Adipocyte (in vitro differentiated cells): ENCODE data around the gene CRMP1.
"Not testable (repeated sequence)": the region's sequence is repeated elsewhere in the genome, so short reads cannot be mapped to it uniquely, and the experiment has no call there.

Experiments
- DNase-seq: peaks from one replicate; pipeline ENCODE4 v3.0.0-alpha.2; 2015; ENCODE audit warnings: low read depth
- H3K27me3 ChIP-seq: replicated peaks from 2 replicates; pipeline ENCODE4 v1.7.0; 2013; ENCODE audit warnings: mild to moderate bottlenecking, low read length, moderate library complexity; ENCODE audit not compliant: control insufficient read depth, insufficient read depth
- H3K36me3 ChIP-seq: 2 replicates; pipeline ENCODE4 v1.7.0; 2013; ENCODE audit warnings: low read length, mild to moderate bottlenecking, moderate library complexity; ENCODE audit not compliant: control insufficient read depth, insufficient read depth, severe bottlenecking
- H3K4me1 ChIP-seq: 2 replicates; pipeline ENCODE4 v1.7.0; 2013; ENCODE audit warnings: mild to moderate bottlenecking, low read length, moderate library complexity; ENCODE audit not compliant: control insufficient read depth, insufficient read depth
- H3K4me3 ChIP-seq: 2 replicates; pipeline ENCODE4 v1.7.0; 2013; ENCODE audit warnings: mild to moderate bottlenecking, low read length, moderate library complexity
- H3K9ac ChIP-seq: 2 replicates; pipeline ENCODE4 v1.7.0; 2013; ENCODE audit warnings: mild to moderate bottlenecking, low read length, moderate library complexity
- H3K9me3 ChIP-seq: 2 replicates; pipeline ENCODE4 v1.7.0; 2013; ENCODE audit warnings: mild to moderate bottlenecking, low read length, moderate library complexity; ENCODE audit not compliant: control insufficient read depth

Gene CRMP1

DNA sequence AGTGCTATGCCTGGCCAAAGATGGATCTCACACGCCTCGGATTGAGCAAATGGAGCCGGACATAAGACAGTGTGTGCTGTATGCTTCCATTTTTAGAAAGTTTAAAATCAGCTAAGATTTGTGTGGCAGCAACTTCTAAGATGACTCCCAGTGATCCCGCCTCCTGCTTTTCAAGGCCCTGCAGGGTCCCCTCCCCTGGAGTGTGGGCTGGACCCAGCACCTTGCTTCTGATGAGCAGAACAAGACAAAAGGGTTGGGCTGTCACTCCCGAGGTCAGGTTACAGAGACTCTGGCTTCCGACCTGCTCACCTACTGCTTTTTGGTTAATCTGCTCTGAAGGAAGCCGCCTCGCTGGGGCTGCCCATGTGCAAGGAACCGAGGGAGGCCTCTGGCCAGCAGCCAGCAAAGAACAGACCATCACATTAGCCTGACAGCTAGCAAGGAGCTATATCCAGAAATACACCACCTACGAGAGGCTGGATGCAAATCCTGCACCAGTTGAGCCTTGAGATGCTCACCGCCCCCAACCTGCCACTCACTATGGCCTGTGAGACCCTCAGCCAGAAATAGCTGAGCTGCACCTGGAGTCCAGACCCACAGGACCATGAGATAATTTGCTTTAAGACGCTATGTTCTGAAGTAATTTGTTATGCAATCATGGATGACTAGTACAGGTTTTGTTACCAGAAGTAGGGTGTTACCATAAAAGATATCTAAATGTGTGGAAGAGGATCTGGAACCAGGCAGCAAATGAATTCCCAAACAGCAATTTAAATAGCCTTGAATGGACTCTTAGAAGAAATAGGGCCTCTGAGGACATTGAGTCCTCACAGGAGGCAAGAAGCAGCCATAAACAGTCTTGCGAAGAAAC is 47.6 kb downstream of the CRMP1 start:
- peaks cover 14% of the 10 kb centered on the region for H3K9me3 ChIP-seq
- no peak overlapping the region for H3K9ac ChIP-seq
- H3K4me3 ChIP-seq: no peak overlapping the region
- DNase-seq: no peak
- peaks cover 44% of the 10 kb centered on the region for H3K27me3 ChIP-seq
- peaks cover 3% of the 10 kb centered on the region for H3K4me1 ChIP-seq
- no peaks in the 10 kb centered on the region for H3K36me3 ChIP-seq

DNA sequence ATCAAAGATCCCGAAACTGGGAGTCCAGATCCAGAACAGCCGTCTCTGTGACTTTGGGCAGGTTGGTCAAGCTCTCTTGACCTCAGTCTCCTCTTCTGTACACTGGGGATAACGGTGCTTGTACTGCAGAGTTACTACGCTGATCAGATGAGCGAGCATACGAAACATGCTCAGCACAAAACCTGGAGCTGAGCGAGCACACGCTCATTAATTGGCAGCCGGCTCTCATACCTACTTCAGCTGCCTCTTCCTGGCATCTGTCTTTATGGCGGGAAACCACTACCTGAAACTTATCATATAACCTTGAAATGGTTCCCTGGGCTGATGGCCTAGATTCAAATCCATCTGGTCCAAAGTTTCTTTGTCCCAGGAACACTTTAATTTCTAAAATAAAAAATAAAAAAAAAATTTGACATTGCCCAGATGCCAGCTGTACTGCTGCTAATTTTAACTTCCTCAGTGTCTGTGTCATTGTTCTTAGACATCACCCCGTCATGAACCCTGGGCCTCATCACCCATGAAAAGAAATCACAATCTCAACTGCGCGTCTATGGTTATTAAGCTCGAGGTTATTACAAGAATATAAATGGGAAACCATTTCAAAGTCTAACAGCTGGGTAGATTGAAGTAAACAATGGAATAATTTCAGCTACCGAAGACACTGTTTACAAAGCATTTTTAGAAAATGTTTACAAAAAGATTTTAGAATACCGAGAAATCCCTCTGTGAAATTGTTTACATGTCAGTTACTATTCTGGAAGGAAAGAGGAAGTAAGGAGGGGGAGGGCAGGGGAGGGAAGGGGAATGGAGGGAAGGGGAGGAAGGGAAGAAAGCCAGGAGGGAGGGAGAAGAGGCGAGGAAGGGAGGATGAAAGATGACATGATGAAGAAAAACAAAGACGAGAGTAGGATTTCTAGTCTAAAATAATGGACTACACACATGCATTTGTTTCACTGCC is 49.0 kb downstream of the CRMP1 start:
- H3K9me3 ChIP-seq: peaks cover 14% of the 10 kb centered on the region
- DNase-seq: no peak
- H3K9ac ChIP-seq: no peak overlapping the region
- H3K4me1 ChIP-seq: peaks cover 9% of the 10 kb centered on the region
- H3K36me3 ChIP-seq: no peaks in the 10 kb centered on the region
- H3K4me3 ChIP-seq: no peak overlapping the region
- peaks cover 31% of the 10 kb centered on the region for H3K27me3 ChIP-seq

DNA sequence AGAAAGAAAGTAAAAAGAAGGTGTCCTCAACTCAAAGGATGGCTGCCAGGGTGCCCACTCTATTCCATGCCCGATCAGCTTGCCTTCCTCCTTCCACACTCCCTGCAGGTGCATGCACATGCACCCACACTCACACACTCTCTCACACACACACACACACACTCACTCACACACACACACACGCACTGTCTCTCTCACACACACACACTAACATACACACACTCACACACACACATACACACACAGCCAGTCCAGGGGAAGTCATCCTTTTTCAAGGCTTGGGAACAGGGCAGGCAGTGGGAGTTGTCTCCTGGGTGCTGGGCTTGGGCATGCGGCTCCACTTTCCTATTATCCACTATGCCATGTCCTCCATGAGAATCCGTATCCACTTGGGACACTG is 50.4 kb downstream of the CRMP1 start:
- Histone ChIP-seq H3K4me3 (no peak overlapping the region), H3K36me3 (no peaks in the 10 kb centered on the region), H3K9ac (no peak overlapping the region), H3K4me1 (peaks cover 9% of the 10 kb centered on the region), H3K9me3 (peaks cover 14% of the 10 kb centered on the region), H3K27me3 (peaks cover 25% of the 10 kb centered on the region)
- no peak for DNase-seq

DNA sequence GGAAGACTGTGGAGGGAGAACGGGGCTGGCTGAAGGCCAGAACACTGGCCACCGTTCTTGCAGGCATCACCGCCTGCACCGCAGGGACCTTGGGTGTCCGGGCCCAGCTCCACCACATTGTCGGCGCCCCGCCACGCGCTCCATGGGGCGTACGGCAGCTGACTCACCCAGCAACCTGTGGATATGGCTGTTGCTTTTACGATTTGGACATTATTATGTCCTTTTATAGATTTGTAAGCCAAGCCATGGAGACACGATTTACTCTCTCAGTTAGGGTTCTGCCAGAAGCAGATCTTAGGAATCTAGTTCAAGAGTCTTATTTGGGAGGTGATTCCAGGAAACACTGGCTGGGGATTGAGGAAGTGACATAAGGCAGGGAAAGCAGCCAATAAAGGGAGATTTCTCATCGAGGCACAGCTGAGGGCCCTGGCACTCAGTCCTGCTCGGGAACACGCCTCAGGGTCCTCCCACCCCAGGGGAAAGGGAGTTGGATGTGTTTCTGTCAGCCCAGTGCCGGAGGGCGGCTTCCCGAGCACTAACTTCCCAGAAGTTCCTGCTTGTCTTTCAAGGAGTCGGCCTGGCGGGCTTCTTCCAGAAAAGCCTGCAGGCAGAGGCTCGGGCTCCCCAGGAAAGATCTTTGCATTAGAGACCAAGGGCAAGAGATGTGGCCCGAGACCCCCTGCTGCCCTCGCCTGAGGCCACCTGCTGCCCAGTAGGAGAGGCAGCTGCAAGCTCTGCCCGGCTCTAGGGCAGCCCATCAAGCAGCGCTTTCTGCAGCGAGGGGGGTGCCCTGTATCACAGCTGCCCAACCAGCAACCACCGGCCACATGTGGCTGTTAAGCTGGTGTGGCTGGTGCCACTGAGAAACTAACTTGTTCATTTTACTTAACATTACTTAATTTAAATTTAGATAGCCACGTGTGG is 52.9 kb downstream of the CRMP1 start:
- DNase-seq: no peak
- Histone ChIP-seq H3K27me3 (peaks cover 11% of the 10 kb centered on the region), H3K36me3 (no peaks in the 10 kb centered on the region)

DNA sequence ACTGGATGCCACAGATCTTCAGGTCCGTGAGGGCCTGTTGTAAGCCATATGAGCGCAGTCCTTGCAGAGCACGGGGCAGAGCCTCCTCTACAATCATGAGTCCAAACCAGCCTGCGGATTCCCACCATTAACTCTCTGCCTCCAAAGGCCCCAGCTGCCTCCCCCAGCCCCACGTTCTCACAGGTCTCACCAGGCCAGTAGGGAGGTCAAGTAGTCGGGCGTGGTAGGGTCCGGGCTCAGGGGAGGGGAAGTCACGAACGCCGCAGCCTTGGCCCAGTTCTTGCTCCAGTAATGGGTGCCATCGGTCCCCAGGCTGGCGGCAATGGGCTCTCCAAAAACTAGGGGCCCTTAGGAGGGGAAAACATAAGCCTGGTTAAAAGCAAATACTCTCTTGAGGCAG is 53.6 kb downstream of the CRMP1 start:
- no peaks in the 10 kb centered on the region for H3K9me3 ChIP-seq
- peak overlapping the region; percentile 69 for H3K4me3 ChIP-seq
- H3K9ac ChIP-seq: no peak overlapping the region
- H3K4me1 ChIP-seq: peaks cover 9% of the 10 kb centered on the region
- no peaks in the 10 kb centered on the region for H3K36me3 ChIP-seq
- no peak for DNase-seq
- H3K27me3 ChIP-seq: peaks cover 5% of the 10 kb centered on the region

More for the DNA sequence above, 52.9 kb downstream of the CRMP1 start:
- Histone ChIP-seq H3K4me1 (peaks cover 9% of the 10 kb centered on the region), H3K9ac (peak overlapping the region; percentile 46), H3K4me3 (peak overlapping the region; percentile 69), H3K9me3 (peaks cover 3% of the 10 kb centered on the region)

DNA sequence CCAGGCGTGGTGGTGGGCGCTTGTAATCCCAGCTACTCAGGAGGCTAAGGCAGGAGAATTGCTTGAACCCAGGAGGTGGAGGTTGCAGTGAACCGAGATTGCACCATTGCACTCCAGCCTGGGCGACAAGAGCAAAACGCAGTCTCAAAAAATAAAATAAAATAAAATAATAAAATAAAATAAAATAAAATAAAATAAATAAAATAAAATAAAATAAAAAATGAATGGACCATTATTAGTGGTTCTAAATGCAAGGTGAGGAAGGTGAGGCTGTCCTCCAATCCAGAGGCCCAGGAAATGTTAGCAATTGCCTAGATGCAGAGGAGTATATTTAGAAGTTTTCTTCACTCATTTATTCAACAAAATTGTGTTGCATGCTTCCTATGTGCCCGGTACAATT is 55.4 kb downstream of the CRMP1 start:
- H3K4me1 ChIP-seq, H3K36me3 ChIP-seq, H3K9me3 ChIP-seq, H3K9ac ChIP-seq, H3K27me3 ChIP-seq, H3K4me3 ChIP-seq, DNase-seq: not testable (repeated sequence)

DNA sequence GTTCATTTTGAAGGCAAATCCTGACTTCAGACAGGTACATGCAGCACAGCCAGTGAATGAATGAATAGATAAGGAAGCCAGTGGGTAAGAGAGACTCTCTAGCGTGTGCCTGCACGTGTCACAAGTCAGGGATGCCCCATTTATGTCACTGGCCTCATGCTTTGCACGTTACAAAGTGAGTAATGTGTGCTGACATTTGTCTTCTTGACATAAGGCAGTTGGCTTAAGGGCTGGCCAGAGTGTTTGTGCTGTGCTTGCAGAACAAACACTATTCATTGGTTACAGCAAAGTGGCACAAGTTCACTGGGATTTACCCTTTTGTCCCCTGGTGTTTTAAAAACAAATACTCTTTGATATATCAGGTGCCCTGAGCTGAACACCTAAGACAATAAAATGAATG is 55.9 kb downstream of the CRMP1 start:
- Histone ChIP-seq H3K36me3 (no peaks in the 10 kb centered on the region), H3K4me1 (peaks cover 9% of the 10 kb centered on the region), H3K4me3 (no peak overlapping the region), H3K9ac (no peak overlapping the region), H3K9me3 (no peaks in the 10 kb centered on the region), H3K27me3 (no peaks in the 10 kb centered on the region)
- no peak for DNase-seq

DNA sequence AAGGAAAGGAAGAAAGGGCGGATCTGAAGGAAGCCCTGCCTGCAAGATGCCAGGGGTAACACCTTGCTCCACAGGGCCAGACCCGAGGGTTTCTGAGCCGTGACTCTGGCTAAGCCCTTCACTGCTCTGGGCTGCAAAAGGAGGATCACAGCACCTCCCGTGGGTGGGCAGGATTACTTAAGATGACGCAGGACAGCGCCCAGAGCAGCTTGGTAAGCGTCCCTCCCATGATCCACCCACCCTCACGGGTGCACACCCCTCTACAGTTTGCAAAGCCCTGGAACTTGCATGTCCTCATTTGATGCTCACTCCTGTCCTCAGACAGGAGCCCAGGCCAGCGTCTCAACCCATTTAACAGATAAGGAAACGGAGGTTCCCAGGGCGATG is 64.9 kb downstream of the CRMP1 start:
- H3K36me3 ChIP-seq: peaks cover 8% of the 10 kb centered on the region
- DNase-seq: no peak
- no peaks in the 10 kb centered on the region for H3K27me3 ChIP-seq
- H3K4me3 ChIP-seq: no peak overlapping the region
- H3K9me3 ChIP-seq: no peaks in the 10 kb centered on the region
- peaks cover 13% of the 10 kb centered on the region for H3K4me1 ChIP-seq
- H3K9ac ChIP-seq: no peak overlapping the region

DNA sequence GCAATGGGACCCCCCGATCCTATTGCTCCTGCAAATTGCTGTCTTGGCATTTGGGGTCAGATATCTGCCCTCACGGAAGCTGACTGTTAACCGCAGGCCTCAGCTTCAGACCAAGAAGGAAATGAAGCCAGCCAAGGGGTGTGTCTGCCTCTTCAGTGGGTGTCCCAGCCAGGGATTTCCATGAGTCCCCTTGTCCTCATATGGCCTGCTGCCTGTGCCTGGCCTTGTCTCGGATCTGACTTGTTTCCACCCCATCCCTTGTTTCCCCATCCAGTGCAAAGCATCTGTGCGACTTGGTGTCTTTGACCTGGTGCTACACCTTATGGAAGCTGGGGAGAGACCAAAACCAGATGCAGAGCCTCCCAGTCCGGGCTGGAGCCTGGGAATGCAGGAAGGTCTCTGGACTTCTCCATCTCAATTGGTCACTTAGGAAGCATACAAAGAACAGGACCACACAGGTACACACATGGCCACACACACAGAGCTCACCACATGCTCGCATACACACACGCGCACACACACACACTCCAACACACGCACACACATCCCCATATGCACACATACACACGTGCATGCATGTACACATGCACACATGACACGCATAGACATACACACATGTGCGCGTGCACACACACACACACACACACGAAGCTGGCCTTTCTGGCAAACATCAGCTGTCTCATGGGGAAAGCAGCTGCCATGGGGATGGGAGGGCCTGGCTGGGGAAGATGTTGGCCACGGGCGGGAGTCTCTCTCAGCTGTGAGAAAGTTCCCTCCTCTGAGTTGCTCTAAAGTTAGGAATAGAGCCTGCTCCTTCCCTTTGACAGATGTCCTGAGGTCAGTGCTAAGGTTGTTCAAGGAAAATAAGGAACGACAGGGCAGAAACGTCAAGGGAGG is 65.5 kb downstream of the CRMP1 start:
- H3K9me3 ChIP-seq: no peaks in the 10 kb centered on the region
- H3K9ac ChIP-seq: no peak overlapping the region
- no peak for DNase-seq
- peaks cover 13% of the 10 kb centered on the region for H3K4me1 ChIP-seq
- H3K4me3 ChIP-seq: no peak overlapping the region
- H3K27me3 ChIP-seq: no peaks in the 10 kb centered on the region
- peaks cover 14% of the 10 kb centered on the region for H3K36me3 ChIP-seq

DNA sequence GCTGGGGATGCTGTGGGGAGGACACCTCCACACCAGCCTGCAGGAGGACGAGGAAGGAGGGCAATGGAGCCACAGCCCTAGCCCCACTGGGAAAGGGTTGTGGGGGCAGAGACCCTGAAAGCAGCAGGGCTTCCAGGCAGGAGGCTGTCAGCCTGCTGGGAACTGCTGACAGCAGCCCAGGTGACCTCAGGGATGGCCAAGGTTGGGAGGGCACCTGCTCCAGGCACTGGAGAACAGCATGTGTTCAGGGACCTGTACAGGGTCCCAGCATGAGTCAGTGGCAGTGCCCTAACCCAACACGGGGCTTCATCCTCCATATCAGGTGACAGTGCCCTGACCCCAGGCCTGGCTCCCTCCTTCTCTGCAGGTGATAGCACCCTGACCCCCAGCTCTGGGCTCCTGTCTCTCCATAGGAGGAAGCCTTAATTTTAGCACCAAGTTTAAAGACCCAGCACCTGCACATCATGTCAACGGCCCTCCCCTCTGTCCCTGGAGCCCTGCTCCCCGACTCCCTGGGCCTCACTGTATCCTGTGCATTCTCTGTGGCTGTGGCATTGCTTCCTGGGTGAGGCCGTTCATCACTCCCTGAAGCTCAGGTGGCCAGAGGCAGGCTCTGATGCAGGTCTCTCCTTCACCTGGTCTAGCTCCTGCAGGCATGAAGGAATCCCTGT is 66.3 kb downstream of the CRMP1 start:
- Histone ChIP-seq H3K4me1 (peaks cover 13% of the 10 kb centered on the region), H3K36me3 (peaks cover 20% of the 10 kb centered on the region), H3K9me3 (no peaks in the 10 kb centered on the region), H3K9ac (no peak overlapping the region), H3K27me3 (no peaks in the 10 kb centered on the region), H3K4me3 (no peak overlapping the region)
- no peak for DNase-seq
